ENCODE data around the gene S1PR3. TPM values are rescaled to one million over a fixed set of nuclear protein-coding genes. Genes with fewer than 3 reads are reported as not detected.

The S1PR3 gene
- total and polyA plus RNA-seq, 9 donors = 1.9 to 18.5 (median 5.9) TPM

GRCh38 chr9:88971131-88971960, 19.9 kb upstream of the S1PR3 start:
- Histone ChIP-seq H3K27ac (no peak overlapping the region), H3K9me3 (no peaks in the 10 kb centered on the region), H3K36me3 (no peaks in the 10 kb centered on the region), H3K27me3 (no peaks in the 10 kb centered on the region), H3K4me1 (ENCODE audit: insufficient read depth) (no peaks in the 10 kb centered on the region), H3K4me3 (no peak overlapping the region)
- WGBS, 3 donors = 89 to 93% (median 90%) methylated on average over 23 of the region's 23 CpGs
- no peak for TF ChIP-seq POLR2A (IDR thresholded peaks at IDR 0.05)
- DNase-seq = no peak
- intact Hi-C loops (cut with DNase I) = no loop called here

GRCh38 chr9:88972401-88972800, 18.9 kb upstream of the S1PR3 start:
- Histone ChIP-seq H3K27ac (no peak overlapping the region), H3K4me3 (no peak overlapping the region), H3K27me3 (no peaks in the 10 kb centered on the region), H3K4me1 (ENCODE audit: insufficient read depth) (no peaks in the 10 kb centered on the region), H3K9me3 (no peaks in the 10 kb centered on the region), H3K36me3 (no peaks in the 10 kb centered on the region)
- WGBS, 3 donors = 86 to 90% (median 88%) methylated on average over 4 of the region's 4 CpGs
- intact Hi-C loops (cut with DNase I) = no loop called here
- DNase-seq = no peak
- TF ChIP-seq POLR2A (IDR thresholded peaks at IDR 0.05) (no peak), CTCF (IDR thresholded peaks at IDR 0.05) (no peak), EP300 (IDR thresholded peaks at IDR 0.05) (no peak)

- Histone ChIP-seq H3K9me3 (no peaks in the 10 kb centered on the region), H3K27ac (no peak overlapping the region), H3K4me1 (ENCODE audit: insufficient read depth) (no peaks in the 10 kb centered on the region), H3K36me3 (no peaks in the 10 kb centered on the region), H3K27me3 (no peaks in the 10 kb centered on the region), H3K4me3 (no peak overlapping the region)
- DNase-seq = no peak
- TF ChIP-seq CTCF (IDR thresholded peaks at IDR 0.05) = no peak
- TF ChIP-seq EP300 (IDR thresholded peaks at IDR 0.05) = no peak
- no peak for TF ChIP-seq POLR2A (IDR thresholded peaks at IDR 0.05)
- intact Hi-C loops (cut with DNase I) = no loop called here
- WGBS, 3 donors = 88 to 93% (median 91%) methylated on average over 12 of the region's 12 CpGs
These were observed 17.8 kb upstream of the S1PR3 start for GRCh38 chr9:88973281-88974045.

- 78 to 86% (median 80%) methylated on average over 7 of the region's 7 CpGs for WGBS, 3 donors
- intact Hi-C loops (cut with DNase I) = no loop called here
- Histone ChIP-seq H3K9me3 (no peaks in the 10 kb centered on the region), H3K4me1 (ENCODE audit: insufficient read depth) (no peaks in the 10 kb centered on the region), H3K27ac (no peak overlapping the region), H3K4me3 (no peak overlapping the region), H3K27me3 (no peaks in the 10 kb centered on the region), H3K36me3 (no peaks in the 10 kb centered on the region)
- DNase-seq = no peak
- TF ChIP-seq EP300 (IDR thresholded peaks at IDR 0.05) = no peak
- no peak for TF ChIP-seq CTCF (IDR thresholded peaks at IDR 0.05)
- TF ChIP-seq POLR2A (IDR thresholded peaks at IDR 0.05) = no peak
These were observed 16.6 kb upstream of the S1PR3 start for GRCh38 chr9:88974641-88975040.

Data from ovary (tissue), 9 donors.